T-helper 2 cell (primary cell): ENCODE measurements around the gene CNTN1.

Source experiments
- DNase-seq, 5 experiments: peaks; one replicate each; pipeline versions ENCODE4 v3.0.0 to v3.0.0-alpha.2; 2012 to 2022

CNTN1 gene

GRCh38 chr12:40775661-40776060 is 83.4 kb downstream of the CNTN1 start:
- DNase-seq = no peak

- DNase-seq = no peak
Measured at GRCh38 chr12:40784102-40784501, 91.9 kb downstream of the CNTN1 start.

DNA sequence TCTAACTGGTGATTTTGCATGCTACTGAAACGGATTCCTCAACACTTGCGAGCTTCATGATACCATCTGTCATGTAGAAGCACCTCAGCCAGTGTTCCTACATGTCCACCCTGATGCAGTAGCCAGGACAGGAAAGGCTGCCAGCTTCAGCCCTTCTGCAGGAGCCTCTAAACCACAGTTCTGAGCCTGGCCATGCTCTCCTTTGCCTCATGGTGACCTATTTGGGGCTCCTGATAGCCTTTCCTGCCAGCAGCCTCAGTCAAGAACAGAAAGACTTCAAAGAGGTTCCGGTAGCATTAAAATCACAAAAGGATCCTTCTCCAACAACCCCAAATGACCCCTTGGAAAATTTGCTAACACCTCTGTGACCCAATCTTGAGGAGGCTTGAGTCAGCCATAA is 96.0 kb downstream of the CNTN1 start:
- no peak for DNase-seq

DNA sequence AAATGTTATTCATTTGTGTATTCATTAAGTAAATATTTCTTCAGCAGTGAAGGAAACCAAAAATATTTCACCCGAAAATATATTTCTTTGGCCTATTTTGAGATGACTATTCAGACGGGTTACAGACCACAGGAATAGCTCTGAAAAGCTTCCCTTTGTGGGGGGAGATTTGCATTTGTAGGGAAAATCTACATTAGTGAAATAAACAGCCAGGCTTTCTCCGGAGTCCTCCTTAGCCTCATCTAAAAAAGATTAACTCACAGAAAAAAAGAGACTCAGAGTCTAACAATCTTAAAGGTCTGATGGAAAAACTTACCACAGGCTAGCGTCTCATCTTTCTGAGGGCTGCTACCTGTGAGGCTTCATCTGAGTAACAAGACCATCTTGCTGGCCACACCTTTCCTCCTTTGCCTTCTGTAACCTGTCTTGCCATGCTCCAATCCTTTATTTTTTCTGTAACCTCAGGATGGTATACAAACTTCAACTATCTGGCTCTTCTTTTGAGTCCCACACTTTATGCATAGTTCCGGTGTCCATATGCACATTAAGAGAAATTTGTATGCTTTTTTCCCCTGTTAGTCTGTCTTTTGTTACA is 100.7 kb downstream of the CNTN1 start:
- no peak for DNase-seq

DNA sequence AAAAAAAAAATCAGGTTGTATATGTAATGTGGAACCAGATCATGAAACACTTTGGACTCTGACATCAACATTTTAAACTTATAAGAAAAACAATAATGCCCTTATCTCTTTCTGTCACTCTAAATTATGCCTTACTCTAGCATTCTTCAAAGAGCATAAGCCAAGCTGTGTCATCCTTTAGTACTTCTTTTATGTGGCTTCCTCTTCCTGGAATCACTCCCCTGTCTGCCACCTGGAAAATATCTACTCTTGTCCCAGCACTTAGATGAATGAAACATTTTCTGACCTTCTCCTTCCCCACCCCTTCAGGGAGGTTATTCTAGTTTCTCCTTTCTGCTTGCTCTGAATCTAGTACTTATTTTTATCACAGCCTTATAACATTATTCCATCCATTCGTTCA is 101.2 kb downstream of the CNTN1 start:
- no peak for DNase-seq

GRCh38 chr12:40794087-40794486 is 101.8 kb downstream of the CNTN1 start:
- no peak for DNase-seq

GRCh38 chr12:40801082-40801481 is 108.8 kb downstream of the CNTN1 start:
- no peak for DNase-seq

DNA sequence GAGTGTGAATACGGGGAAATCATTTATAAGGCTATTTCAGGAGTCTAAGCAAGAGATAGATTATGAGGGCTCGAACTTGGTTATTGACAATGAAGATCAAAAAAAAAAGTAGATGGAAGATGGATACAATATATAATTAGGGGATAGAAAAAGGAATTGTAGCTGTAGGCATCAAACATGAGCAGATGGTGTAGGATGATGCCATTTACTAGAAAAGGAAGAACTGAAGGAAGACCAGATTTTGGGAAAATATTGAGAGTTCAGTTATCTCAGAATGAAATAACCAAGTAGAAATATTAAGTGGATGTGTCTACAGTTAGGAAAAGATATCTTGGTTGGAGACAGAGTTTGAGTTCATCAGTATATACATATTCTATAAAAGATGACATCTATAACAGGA is 109.6 kb downstream of the CNTN1 start:
- DNase-seq = no peak

DNA sequence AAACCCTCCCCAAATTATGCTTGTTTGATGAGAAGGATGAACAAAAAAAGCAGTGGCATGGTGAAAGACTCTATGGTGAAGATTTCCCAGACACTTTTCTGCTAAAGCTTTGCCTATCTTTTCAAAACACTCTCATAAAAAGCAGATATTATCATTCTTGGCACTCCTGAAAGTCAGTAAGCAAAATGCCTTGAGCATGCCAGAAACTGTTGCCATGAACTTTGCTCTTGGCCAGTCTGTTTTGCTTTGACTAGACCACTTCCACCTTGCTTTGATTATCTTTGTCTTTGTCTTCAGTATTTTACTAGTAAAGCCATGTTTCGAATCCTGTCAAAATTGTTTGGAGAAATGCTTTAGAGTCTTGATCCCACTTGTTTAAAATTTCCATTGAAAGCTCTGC is 110.4 kb downstream of the CNTN1 start:
- DNase-seq = no peak

DNA sequence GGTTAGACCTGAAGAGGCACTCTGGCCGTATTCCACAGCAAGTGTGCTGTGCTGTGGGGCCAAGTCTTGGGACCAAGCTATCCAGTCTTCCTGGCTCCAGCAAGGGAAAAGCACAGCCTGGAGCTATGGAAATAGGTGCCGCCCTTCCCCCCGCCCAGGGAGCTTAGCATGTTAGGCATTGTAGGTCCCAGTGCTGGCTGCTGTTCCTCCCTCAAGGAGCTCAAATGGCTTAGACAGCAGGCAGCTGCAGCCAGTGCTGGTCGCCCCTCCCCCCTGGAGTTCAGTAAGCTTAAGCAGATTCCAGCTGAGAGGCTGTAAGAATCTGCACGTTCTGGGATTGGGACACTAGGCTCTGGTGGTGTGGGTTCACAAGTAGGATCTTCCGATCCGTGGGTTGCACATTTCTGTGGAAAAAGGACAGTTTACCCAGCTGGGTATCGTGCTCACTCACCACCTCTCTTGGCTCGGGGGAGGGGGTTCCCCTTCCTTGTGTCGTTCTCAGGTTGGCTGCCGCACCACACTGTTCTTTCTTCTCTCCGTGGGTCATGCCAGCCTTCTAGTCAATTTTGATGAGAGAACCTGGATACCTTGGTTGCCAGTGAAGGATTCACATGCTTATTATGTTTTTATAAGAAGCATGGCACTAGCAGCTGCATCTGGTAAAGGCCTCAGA is 127.3 kb downstream of the CNTN1 start:
- no peak for DNase-seq

GRCh38 chr12:40820794-40821484 is 128.7 kb downstream of the CNTN1 start:
- no peak for DNase-seq

DNA sequence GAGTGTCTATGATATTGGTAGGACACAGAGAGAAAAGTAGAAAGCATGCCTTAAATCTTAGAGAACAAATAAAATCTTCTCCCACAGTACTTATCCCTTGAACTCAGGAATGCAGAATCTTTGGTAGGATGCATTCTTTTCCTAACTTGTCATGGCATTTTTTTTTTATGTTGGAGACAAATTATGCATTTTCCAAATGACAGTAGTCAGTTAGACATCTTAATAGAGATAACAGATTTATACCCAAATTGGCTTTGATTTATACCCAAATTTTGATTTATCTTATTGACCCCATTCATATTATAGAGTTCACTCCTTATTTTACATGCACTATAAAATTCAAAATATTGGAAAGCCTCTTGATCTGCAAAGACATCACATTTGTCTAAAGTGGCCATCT is 132.9 kb downstream of the CNTN1 start:
- no peak for DNase-seq

GRCh38 chr12:40827683-40828592 is 135.7 kb downstream of the CNTN1 start:
- no peak for DNase-seq

GRCh38 chr12:40828593-40828990 is 136.4 kb downstream of the CNTN1 start:
- no peak for DNase-seq

DNA sequence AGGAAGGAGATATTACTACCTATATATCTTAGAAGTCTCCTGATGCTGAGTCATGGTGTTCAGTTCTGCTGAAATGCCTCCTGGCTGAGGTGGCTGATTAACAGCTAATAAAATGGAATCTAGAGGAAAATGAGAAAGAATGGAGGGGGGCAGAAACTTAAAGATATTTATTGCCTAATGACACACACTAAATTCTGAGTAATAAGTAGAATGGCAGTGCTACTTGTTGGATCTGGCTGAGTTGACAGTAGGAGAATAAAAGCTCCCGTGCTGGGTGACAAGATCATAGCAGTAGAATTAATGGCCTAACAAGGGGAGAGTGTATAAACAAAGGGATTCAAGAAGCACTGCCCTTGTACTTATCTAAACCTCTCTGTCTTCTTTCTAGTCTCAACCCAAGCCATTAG is 137.5 kb downstream of the CNTN1 start:
- DNase-seq = no peak

DNA sequence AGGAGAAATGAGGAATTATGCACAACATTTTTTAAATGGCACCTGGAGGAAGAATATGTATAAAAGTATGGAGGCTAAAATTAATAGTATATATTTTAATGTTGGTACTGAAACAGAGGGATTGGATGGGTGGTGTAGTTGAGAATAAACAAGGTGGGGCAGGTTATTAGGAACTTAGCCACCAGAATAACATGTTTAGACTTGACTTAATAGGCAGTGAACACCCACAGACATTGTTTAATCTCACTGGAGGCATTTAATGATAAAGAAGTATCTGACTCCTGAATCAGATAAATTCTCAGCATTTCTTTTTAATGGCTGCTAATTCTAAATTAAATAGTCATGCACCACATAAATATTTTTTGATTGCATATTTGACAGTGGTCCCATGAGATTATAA is 139.7 kb downstream of the CNTN1 start:
- DNase-seq = no peak

DNA sequence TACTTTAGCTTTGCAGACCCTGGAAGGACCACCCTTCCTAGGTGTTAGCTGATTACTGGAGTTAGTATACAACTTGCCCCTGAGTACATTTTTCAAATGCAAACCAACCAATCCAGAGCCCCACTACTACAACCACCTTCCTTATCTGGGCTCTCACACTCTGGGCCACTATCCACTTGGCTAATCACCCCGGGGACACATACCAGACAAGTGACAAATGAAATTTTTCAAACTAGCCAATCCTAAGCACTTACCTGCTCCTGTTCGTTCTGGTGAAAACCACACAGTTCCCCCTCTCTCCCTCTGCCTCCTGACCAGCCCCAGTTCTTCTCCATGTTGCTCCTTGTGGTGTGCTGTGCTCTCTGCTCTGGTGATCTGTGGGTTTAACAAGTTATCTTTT is 140.4 kb downstream of the CNTN1 start:
- no peak for DNase-seq

- DNase-seq = no peak
Measured at GRCh38 chr12:40833818-40834217, 141.6 kb downstream of the CNTN1 start.

DNA sequence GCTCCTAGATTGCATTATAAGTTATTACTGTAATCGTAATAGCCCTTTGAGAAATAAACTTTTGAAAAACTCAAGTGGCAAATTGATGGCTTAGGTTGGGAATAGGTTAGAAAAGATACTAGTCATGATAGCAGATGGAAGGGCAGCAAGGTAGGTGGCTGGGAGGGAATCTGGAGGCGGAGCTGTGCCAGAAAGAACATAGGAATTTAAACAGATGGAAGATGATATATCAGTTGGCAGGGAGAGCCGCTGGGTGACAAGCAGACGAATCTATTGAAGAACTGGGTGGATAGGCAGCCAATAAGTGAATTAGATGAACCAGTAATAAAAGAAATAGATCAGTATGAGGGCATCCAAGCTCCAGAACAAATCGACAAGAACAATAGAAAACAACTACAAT is 142.1 kb downstream of the CNTN1 start:
- no peak for DNase-seq

GRCh38 chr12:40837891-40838429 is 145.7 kb downstream of the CNTN1 start:
- no peak for DNase-seq

DNA sequence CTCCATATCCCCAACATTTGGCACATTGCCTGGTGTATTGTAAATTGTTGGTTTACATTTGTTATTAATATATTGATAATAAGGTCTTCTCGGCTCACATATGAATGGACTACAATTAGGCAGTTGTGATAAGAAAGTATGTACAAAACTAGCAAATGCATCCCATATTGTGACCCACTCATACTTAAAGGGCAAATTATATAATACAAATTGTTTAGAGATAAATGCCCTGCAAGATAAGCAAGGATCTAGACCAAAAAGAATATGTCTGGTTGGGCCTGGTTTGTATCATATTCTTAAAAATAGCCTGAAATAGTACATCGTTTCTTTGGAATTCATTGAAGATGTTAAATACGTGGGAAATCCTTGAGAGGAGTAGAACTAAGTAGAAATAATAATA is 151.3 kb downstream of the CNTN1 start:
- no peak for DNase-seq

- DNase-seq = no peak
Measured at GRCh38 chr12:40853221-40853620, 161.0 kb downstream of the CNTN1 start.

- no peak for DNase-seq
Measured at GRCh38 chr12:40854604-40855003, 162.4 kb downstream of the CNTN1 start.
